Myocyte (in vitro differentiated cells): ENCODE results near the gene ODF2L. TPM values are rescaled to one million over a fixed set of nuclear protein-coding genes. Genes with fewer than 3 reads are reported as not detected.

Source experiments
- DNase-seq: peaks from one replicate; pipeline ENCODE4 v3.0.0-alpha.2; 2012; ENCODE audit warnings: low read depth
- polyA plus RNA-seq: library from polyadenylated mRNA; unstranded; fragments of >200 nt; gene quantifications from one replicate; pipeline ENCODE4 v1.2.1, GENCODE V29; 2012; ENCODE audit warnings: missing spikeins
- total RNA-seq: library from RNA; depleted of rRNA; stranded (reverse); fragments of >200 nt; gene quantifications from 2 replicates; pipeline ENCODE4 v1.2.3, GENCODE V29; 2014

ODF2L gene, protein sequence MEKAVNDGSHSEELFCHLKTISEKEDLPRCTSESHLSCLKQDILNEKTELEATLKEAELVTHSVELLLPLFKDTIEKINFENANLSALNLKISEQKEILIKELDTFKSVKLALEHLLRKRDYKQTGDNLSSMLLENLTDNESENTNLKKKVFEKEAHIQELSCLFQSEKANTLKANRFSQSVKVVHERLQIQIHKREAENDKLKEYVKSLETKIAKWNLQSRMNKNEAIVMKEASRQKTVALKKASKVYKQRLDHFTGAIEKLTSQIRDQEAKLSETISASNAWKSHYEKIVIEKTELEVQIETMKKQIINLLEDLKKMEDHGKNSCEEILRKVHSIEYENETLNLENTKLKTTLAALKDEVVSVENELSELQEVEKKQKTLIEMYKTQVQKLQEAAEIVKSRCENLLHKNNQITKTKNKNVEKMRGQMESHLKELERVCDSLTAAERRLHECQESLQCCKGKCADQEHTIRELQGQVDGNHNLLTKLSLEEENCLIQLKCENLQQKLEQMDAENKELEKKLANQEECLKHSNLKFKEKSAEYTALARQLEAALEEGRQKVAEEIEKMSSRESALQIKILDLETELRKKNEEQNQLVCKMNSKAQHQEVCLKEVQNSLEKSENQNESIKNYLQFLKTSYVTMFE
- total RNA-seq: 14.7 and 18.5 TPM in 2 replicates
- 5.6 TPM for polyA plus RNA-seq

DNA sequence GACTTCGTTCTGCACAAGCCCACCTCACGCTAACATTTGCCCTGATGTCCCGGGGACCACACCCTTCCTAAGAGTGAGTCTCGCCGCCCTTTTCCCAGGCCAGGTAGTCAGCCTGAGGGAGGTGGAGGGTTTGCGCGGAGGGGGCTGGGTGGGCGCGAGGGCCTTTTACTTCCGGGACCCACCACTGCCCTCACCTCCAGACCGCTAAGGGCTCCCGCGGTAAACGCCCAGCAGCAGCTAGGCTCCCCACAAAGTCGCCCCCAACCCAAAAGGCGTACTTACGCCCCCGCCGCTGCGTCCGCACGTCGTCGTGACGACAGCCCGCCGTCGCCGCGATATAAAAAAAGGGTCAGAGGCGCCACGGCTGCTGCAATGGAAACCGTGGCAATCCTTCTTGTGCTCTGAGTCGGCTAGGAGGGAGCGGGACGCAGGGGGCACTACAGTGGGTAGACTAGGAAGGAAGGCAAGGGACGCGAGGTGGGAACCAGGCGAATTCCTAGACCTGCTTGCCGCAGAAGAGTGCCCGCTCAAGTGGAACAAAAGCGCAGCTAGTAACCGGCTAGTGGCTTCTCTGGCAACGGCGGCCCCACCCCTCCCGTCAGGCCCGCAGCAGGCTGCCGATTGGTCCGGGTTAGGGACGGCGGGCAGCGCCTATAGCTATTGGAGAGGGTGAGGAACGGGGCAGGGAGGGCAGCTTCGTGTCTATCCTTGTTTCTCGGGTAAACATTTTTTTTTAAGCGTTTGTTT, at the start of gene ODF2L:
Gene ODF2L, minus strand, starts transcription at position 573 of the 747 bp plus-strand sequence. CDS start 9,296 bp downstream, outside the sequence.
- DNase-seq: peak; percentile 83

DNA sequence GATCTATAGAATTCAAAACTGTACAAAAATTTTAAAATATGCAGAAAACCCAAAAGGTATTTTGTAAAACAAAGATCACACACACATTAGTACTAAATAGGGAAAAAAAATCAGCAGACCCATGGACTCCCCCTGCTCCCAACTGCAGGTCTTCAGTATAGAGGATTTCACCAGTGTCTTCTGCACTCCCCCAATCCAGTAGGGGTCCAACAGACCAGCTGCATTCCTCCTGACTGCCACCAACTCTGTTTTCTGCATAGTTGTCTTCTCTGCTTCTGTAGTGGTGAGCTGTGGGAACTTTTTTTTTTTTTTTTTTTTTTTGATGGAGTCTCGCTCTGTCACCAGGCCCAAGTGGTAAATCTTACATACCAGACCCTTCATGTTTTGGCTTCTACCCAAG, 49.8 kb upstream of the ODF2L start:
- no peak for DNase-seq

DNA sequence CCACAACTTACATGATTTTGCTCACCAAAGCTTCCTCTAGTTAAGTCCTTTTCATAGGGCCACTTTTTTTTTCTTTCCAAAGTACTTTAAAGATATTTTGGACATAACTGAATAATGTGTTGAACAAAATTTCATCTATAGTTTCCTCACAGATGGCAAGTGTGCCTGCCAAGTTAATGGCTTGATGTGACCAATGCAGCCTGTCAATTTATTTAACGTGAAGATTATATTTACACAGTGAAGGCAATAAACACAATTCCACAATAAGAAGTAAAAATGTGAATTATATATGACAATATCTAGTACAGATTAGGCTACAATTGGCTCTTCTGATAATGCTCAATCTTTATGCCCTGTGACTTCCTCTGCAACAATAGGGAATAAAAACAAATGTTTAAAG, 45.9 kb upstream of the ODF2L start:
- no peak for DNase-seq

DNA sequence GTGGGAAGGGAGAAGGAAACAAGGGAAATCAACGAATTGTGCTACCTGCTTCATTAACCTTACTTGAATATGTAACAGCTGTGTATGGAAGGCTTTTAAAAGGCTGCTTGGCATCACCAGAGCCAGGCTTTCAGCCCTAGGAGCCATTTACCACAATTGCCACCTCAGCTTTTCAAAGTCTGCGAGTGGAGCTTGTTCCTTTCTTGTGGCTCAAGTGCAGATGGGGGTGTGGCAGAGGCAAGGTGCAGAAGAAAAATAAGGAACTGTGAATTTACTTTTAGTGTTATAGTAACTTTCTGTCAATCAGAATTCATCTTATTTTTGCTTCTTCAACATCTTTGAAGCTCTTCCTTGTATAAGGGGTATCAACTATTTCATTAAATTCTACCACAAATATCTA, 45.5 kb upstream of the ODF2L start:
- DNase-seq: no peak

DNA sequence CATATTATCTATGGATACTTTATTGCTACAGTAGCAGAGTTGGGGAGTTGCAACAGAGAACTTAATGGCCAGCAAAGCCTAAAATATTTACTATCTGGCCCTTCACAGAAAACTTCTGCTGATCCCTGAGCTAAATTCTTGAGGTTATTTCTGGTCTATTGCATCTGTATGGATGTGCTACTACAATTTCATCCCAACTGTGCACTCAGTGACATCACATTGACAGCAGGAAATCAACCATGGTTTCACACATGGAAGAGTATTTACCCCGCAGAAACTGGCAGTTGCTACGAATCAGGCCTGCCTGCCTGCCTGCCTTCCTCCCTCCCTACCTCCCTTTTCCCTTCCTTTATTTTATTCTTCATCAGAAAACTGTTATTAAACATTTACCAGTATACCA, 39.9 kb upstream of the ODF2L start:
- no peak for DNase-seq

DNA sequence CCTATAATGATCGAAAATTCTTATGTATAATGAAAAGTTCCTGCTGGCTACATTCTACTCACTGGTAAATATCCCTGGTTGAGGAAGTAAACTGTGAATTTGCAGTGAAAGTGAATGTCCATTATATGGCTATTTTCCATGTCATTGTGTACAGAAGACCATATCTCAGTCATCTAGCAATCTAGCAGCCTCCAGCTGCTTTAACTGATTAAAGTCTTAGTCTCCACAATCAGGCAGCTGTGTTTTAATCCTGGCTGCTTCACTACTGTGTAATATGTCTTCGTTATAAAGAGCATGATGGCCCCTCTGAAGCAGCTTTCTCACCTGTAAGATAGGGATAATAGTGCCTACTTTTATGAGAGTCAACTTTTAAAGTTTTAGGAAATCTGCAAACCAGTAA, 39.2 kb upstream of the ODF2L start:
- DNase-seq: no peak

DNA sequence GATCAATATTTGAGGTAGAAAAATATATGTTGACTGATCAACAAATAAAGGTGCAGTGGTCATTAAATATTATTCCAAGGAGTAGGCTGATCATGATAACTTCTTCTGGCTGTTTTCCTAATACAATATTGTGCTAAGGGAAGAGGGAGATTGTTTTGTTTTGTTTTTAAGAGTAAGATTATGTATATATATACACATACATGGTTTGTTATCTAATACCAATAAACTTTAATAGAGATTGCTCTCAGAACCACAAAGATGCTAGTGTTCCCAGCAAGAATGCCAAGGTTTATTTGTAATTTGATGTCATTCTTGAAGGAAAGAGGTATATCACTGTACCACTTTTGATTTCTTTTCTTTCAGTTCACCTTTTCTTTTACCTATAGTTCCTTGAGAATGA, 37.9 kb upstream of the ODF2L start:
- no peak for DNase-seq

DNA sequence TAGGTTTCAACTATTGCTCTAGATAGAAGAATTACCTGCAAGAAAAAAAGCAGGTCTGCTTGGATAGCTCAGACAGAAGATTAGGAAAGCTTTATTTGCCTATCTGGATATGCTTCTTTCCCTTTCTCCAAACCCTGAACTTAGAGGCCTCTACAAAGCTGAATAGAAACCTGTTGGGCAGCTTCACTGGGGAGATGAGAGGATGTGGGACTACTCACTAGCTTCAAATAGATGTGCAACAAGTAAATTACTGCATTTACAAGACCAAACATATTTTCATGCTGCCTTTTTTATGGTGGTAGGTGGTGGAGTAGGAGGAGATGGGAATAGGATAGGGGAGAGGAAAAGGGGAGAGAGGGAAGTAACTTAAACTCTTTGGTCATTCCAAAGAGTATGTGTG, 34.3 kb upstream of the ODF2L start:
- no peak for DNase-seq

DNA sequence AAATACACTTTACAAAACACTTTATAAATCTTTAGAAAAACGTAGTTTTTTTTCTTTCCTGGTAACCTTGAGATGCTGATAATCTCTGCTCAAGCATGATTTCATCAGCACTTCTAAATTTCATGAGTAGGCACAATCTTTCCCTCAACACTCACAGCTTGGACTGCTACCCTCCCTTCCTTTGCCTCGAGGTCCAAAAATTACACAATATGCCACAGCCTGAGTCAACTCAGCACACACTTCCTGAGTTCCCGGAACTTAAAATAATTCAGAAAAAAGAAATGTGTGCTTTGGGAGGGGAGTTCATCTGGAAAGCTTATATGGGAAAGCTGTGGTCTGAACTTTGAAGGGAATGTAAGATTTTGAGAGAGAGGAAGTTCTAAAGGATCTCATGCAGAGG, 33.7 kb upstream of the ODF2L start:
- DNase-seq: peak; percentile 73

DNA sequence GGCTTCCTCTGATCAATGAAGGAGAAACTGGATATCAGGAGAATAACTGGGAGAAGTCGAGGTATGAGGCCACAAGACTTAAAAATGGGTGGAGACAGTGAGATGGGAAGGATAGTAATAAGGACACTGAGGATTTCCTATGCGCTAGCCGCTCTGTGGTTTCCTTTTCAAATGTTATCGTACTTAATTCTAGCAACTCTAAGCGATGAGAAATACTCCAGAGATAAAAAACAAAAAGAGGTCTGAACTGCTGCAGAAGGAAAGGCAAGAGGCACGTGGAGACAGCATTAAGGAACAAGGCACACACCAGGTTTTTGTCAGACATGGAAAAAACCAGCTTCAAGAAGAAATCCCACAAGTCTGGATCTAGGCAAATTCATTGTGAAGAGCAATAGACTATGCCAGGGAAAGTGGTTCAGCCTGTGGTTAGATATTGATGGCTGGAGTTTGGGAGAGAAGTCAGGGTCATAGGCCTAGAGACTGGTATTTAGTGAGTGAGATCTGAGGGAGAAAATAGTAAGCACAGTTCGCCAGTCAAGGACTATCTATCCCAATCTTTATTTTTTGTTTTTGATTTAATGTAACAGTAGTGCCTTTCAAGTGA, 33.1 kb upstream of the ODF2L start:
- peak; percentile 23 for DNase-seq

DNA sequence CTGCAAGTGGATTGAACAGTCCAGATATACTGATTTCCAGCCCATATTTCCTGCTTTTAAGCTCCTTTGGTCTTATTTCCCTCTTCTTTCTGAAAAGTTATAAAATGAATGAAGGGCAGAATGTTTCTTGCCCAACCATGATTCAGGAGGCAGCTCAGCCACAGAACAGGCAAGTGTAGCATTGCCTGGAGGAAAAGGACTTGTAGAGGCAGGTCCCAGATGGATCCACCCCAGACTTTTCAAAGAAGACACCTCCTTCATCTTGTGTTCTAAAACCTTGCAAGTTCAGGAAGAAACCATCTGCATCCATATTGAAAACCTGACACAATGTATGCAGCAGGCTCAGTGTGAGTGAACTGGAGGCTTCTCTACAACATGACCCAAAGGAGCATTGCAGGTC, 27.8 kb upstream of the ODF2L start, which contains the start of gene CLCA2:
Gene CLCA2, plus strand, starts transcription at position 299 of the 400 bp plus-strand sequence. Its CDS starts 77 bp downstream, at position 376.
- DNase-seq: no peak

DNA sequence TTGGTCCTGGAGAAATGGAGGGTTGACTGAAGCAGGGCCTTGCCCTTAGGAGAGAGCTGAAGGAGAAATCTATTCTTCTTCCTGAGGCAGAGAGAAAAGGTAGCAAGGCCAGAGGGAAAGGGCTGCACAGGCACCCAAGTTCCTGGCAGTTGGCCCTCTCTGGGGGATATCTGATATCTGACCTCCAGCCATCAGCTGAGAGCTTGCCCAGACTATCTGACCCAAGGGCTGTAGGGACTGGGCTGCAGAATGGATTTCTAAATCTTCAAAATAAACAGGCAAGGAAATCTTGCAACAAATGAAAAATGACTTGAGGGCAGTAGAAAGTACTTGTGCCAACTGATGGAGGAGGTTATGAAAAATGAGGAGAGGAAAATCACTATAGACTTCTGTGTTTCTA, 27.4 kb upstream of the ODF2L start:
- peak; percentile 15 for DNase-seq

DNA sequence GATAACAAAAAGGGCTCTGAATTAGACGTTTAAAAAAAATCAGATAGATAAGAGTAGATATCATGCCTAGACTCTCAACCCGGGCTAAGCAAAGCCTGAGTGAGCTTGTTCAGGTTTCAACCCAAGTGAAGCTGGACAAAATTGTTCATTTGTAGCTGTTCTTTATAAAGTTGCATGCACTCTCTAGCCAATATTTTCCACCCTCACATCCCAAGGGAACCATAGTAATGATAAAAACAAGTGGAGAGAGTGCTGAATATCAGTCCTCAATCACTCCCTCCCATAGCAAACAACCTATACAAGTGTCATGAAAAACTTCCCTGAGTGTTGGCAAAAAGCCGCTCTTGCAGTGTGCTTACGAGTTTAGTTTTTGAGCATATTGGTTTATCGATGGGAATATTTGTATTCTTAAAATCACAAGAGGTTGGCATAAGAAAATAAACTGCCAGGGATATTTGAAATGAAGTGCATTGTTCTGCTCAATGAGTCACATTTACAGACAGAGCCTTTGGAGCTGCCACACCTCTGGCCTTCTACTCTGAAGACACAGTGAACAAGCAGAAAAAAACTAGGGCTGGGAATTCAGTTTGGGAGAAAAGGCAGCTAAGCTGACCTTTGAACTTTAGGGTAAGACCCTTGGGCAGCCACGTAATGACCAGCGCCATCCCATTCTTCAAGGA, 25.6 kb upstream of the ODF2L start:
- DNase-seq: no peak

DNA sequence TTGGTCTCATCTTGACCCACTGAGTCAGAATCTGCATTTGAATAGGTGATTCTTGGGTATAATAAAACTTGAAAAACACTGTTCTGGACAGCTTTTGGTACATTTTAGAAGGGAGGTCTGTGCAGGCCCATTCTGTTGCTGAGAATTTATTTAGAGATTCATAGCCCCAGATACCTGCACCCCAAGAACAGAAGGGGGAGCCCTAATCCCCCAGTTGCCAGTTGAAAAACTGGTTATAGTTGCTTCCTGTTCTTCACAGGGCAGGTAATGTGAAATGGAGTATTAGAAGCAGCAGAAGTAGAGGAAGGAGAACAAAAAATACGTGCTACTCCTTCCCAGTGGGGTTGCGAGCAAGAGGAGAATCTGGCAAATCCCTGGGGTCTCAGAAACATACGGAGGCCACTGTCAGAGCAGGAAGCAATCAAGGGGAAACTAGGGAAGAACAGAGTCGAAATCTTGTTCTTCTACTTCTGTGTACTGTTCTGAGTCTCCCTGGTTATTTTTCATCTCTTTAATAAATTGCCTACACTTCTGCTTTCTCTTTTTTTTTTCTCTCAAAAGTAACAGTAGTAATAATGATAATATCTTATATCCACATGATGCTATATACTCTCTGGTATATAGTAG, 23.3 kb upstream of the ODF2L start:
- peak; percentile 13 for DNase-seq

DNA sequence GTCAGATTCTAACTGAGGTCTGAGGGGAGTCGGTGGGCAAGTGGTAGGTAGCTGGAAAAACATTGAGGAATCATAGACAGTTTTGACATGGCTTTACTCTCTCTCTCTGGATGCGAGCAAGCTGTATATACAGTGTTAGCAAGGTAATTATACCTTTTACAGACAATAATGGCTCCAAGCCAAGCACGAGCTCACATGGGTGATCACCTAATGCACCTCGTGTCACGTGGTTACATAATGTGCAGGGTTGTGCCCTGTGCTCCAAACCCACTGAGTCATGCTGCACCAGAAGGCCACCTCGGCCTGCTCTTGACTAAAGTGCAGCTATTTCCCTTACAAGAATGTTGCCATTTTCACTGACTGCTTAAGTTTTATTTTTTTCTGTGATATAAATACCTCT, 20.2 kb upstream of the ODF2L start:
- DNase-seq: no peak

DNA sequence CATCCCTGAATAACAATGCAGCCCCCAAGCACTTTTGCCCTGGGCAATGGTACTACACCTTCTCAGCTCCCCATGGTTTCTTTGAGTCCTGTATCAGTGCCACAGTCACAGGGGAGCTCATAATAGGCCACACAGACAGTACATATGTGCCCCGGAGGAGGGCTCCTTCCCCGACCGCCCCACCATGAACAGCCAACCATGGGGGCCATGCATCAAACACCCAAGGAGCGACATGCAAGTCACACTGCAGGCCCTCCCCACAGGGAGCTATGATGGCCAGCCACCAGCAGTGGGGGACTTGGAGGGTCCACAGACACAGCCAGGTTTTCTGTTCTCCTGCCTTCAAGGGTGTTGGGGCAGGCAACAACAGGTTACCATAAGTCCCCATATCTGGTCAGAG, 14.8 kb upstream of the ODF2L start:
- DNase-seq: no peak

DNA sequence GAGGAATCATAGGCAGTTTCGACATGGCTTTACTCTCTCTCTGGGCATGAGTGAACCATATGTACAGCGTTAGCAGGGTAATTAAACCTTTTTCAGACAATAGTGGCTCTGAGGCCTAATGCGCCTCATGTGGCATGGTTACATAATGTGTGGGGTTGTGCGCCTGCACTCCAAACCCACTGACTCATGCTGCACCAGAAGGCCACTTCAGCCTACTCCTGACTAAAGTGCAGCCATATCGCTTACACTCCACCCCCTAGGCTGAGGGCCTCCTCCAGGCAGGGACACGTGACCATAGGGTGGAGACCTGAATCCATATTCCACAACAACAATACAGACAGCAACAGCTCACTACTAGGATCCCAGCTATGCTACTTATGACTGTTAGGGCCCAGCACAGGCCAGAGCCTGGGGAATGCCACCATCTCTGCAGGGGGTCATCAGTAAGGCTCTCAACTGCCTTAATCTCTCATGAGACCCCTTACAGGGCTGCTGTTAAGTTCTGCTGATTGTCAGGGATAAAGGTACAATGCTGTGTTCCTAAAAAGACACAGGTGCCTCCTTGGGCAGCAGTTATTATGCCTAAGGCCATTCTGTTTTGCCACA, 13.4 kb upstream of the ODF2L start:
- DNase-seq: no peak

DNA sequence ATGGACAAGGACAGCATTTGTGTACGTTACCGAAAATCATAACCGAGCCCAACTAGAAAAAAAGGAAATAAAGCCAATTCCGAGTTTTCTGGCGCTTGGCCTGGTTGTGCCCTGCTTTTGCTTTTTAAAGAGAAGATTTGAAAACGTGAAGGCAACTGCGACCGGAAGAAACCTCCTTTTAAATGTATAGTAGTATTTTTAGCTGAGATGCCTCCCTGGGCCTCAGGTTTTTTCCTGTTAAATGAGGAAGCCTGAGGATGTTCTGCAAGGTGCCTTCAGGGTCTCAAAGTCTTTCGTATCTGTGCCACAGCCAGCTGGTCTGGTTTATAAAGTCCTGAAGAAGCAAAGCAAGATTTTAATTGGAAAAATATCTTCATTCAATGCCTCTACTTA, 371 bp upstream of the ODF2L start:
- no peak for DNase-seq

DNA sequence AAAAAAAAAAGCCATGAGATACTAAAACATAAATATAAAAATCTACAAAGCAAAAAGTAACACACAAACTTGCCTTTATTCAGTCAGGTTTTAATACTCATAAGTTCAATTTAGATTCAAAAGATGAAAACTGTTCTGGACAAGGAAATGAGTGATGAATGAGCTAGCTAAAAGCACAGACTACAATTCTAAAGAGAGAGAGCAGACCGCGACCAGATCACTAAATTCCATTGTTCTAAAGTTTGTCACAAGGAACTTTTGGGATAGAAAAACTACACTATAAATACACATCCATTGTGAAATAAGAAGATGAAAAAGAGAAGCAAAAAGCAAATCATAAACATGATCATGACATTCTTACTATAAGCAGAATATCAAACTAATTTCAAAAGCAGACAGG, 1.7 kb downstream of the ODF2L start:
- no peak for DNase-seq

DNA sequence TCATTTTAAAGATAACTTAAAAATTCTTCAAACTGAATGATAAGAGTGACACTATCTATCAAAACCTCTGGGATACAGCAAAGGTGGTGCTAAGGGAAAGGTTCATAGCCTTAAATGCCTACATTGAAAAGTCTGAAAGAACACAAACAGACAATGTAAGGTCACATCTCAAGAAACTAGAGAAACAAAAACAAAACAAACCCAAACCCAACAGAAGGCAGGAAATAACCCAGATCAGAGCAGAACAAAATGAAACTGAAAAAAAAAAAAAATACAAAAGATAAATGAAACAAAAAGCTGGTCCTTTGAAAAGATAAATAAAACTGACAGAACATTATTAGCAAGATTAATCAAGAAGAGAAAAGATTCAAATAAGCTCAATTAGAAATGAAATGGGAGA, 6.8 kb downstream of the ODF2L start:
- DNase-seq: no peak
